ENCODE measurements around the gene DNM3.

DNM3 gene

DNA sequence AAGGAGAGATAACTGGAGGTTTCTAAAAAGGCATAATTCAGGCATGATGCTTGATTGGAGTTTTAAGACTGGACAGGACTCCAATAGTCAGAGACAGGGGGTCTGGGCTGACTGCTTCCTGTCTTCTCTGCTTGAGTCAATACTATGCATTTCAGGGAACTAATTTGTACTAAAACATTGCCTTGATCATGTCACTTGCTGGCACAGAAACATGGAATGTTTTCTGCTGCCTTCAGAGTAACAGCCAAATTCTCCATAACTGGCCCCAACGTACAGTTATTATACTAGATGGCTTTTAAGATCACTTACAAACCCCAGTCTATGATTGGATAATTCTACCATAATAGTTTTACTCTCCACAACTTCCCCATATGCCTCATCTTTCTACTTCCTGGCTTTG, 247.0 kb downstream of the DNM3 start:
- H3K4me3 ChIP-seq (ENCODE audit: low read length): no peak overlapping the region

DNA sequence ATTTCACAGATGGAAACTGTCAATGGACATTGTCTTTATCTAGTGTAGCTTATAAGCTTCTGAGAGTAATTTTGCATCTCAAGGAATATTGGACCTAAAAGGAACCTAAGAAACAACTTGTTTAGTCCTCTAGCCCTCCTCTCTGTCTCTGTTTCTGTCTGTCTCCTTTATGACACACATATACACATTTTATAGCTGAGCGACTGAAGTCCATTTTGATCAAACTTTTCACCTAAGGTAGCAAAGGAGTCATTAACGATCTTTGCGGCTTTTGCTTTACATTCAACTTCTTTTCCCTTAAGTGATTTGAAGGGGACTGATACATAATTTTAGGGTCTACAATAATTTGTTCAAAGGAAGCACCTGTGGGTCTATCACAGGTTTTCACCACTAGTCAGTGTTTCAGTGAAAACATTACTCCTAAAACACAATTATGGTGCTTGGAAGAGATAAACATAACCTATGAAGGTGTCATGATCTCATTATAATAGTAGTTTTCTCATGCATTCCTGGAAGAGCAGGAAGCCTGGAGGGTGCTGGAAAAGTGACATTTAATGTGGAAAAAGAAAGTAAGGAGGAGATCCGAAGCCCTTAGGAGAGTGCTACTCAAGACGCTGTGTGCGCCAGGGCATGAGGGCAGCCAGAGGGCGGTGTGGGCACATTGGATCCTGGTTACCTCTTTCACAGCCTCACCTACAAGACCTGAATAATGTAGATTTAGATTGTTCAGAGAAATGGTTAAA, 248.6 kb downstream of the DNM3 start:
- no peak overlapping the region for H3K4me3 ChIP-seq (ENCODE audit: low read length)
- DNase-seq (ENCODE audit: low read depth): peak; percentile 80
- TF ChIP-seq, protein P1, sequence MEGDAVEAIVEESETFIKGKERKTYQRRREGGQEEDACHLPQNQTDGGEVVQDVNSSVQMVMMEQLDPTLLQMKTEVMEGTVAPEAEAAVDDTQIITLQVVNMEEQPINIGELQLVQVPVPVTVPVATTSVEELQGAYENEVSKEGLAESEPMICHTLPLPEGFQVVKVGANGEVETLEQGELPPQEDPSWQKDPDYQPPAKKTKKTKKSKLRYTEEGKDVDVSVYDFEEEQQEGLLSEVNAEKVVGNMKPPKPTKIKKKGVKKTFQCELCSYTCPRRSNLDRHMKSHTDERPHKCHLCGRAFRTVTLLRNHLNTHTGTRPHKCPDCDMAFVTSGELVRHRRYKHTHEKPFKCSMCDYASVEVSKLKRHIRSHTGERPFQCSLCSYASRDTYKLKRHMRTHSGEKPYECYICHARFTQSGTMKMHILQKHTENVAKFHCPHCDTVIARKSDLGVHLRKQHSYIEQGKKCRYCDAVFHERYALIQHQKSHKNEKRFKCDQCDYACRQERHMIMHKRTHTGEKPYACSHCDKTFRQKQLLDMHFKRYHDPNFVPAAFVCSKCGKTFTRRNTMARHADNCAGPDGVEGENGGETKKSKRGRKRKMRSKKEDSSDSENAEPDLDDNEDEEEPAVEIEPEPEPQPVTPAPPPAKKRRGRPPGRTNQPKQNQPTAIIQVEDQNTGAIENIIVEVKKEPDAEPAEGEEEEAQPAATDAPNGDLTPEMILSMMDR (IDR thresholded peaks at IDR 0.05; ENCODE audit: insufficient read depth, low read depth, low read length, missing control alignments): peak; percentile 88

More for the DNA sequence above, 247.0 kb downstream of the DNM3 start:
- TF ChIP-seq, protein P1 (IDR thresholded peaks at IDR 0.05; ENCODE audit: insufficient read depth, low read depth, low read length, missing control alignments): no peak
- no peak for DNase-seq (ENCODE audit: low read depth)

DNA sequence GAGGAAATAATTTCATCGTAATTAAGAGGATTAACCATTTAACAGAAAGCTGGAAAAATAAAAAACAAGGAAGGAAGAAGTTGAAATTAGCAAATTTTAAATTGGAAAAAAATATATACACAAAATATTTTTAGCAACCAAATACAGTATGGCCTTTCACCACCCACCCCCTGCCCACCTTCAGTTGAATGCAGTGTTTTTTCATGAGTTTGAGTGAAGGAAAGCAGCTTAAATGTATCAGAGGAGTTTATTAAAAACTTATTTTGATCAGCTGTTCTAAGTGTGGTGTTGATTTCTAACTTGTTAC, 249.2 kb downstream of the DNM3 start:
- DNase-seq (ENCODE audit: low read depth): no peak
- TF ChIP-seq, protein P1 (IDR thresholded peaks at IDR 0.05; ENCODE audit: insufficient read depth, low read depth, low read length, missing control alignments): no peak
- no peak overlapping the region for H3K4me3 ChIP-seq (ENCODE audit: low read length)

DNA sequence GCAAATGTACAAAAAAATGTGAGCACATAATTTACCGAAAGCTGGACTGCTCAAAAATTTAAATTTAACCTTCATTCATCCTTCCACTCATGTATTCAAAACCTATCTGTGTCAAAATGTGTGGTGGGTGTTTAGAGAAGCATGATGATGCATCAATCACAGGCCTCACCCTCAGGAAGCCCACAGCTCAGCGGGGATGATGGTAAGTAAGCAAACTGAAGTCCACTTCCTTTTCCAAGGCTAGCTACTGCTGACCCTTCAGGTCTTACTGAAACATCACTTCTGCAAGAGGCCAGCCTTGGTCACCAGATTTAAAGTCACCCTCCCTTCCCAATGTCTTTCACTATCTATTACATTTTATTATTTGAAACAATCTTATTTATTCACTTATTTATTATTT, 254.5 kb downstream of the DNM3 start:
- TF ChIP-seq, protein P1 (IDR thresholded peaks at IDR 0.05; ENCODE audit: insufficient read depth, low read depth, low read length, missing control alignments): no peak
- H3K4me3 ChIP-seq (ENCODE audit: low read length): no peak overlapping the region
- no peak for DNase-seq (ENCODE audit: low read depth)

DNA sequence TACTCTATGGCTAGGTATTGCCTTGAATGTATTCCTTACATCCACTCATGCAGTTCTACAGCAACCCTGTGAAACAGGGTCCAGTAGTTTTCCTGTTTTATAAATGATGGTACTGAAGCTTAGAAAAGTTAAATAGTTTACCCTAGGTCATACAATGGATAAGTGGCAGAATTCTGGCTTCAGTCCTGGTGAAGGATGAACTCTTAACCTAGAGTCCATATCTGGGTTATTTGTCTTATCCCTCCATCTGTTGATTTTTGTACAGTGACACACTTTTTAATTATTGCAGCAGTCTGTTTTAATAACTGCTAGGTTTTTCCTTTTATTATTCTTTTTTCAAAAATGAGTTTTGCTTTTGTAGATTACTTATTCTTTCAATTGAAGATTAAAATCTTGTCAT, 263.9 kb downstream of the DNM3 start:
- DNase-seq (ENCODE audit: low read depth): no peak
- H3K4me3 ChIP-seq (ENCODE audit: low read length): no peak overlapping the region
- TF ChIP-seq, protein P1 (IDR thresholded peaks at IDR 0.05; ENCODE audit: insufficient read depth, low read depth, low read length, missing control alignments): no peak

DNA sequence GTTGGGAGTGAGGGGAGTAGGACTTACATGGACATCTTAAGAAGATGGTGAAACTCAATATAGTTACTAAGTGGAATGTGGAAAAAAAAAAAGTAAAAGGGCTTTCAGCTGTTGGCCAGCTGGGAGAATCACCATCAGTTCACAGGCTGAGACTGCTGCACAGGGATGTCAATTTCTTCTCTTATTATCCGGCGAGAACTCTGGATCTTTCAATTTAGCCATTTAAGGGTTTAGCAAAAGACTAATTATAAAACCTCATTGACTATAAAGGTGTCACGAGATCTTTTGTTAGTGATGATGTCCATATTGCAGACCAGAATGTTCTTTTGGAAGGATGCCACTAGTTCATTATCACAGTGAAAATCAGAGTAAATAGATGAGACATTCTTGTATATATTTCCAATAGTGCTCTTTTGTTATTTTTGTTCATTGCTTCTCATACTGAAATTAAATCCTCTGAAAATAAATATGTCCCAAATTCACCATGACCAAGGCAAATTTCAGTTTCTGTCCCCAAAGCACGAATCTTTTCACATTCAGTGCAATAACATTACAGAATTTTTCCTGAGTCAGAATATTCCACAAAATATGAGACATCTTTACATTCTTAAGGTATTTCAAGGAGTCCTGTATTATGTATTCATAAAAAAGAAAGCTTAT, 266.1 kb downstream of the DNM3 start:
- TF ChIP-seq, protein P1 (IDR thresholded peaks at IDR 0.05; ENCODE audit: insufficient read depth, low read depth, low read length, missing control alignments): no peak
- DNase-seq (ENCODE audit: low read depth): no peak
- no peak overlapping the region for H3K4me3 ChIP-seq (ENCODE audit: low read length)

Data from epithelial cell of esophagus (primary cell).